ENCODE measurements around the gene MSL1.

Gene MSL1

GRCh38 chr17:40122999-40123810, 1.4 kb downstream of the MSL1 start:
- TF ChIP-seq CTCF (IDR thresholded peaks at IDR 0.05; ENCODE audit: low read depth, low read length, poor library complexity, severe bottlenecking) (no peak), EZH2phosphoT487 (IDR thresholded peaks at IDR 0.05; ENCODE audit: borderline replicate concordance, low read length) (no peak)
- H3K27me3 ChIP-seq (ENCODE audit: control insufficient read depth, low read length): no peaks in the 10 kb centered on the region
- peaks cover 13% of the 10 kb centered on the region for H4K20me1 ChIP-seq (ENCODE audit: control insufficient read depth, insufficient read depth, low read depth, low read length)
- peaks cover 2% of the 10 kb centered on the region; the same call in 1 of the 2 replicates for H3F3A ChIP-seq (ENCODE audit: control insufficient read depth, insufficient read depth)
- H3K4me2 ChIP-seq (ENCODE audit: low read length): peak overlapping the region; percentile 88
- H3K9me2 ChIP-seq (replicated peaks; ENCODE audit: control insufficient read depth, low read length): no peaks in the 10 kb centered on the region
- peaks cover 26% of the 10 kb centered on the region for H3K4me1 ChIP-seq (ENCODE audit: control insufficient read depth, low read length)
- no peaks in the 10 kb centered on the region for H3K9me3 ChIP-seq (ENCODE audit: control insufficient read depth, insufficient read depth, low read length)
- H3K4me3 ChIP-seq (ENCODE audit: low read length): peak overlapping the region; percentile 84
- peak overlapping the region; percentile 60 for H3K27ac ChIP-seq (ENCODE audit: low read depth, low read length)
- H3K36me3 ChIP-seq (ENCODE audit: control insufficient read depth, low read length): peaks cover 65% of the 10 kb centered on the region
- peaks cover 75% of the 10 kb centered on the region for H3K79me2 ChIP-seq (ENCODE audit: control insufficient read depth, low read length)

- Histone ChIP-seq H3K4me1 (ENCODE audit: control insufficient read depth, low read length) (peaks cover 26% of the 10 kb centered on the region), H4K20me1 (ENCODE audit: control insufficient read depth, insufficient read depth, low read depth, low read length) (peaks cover 13% of the 10 kb centered on the region), H3F3A (ENCODE audit: control insufficient read depth, insufficient read depth) (no peaks in the 10 kb centered on the region), H3K4me2 (ENCODE audit: low read length) (peak overlapping the region; percentile 88), H3K4me3 (ENCODE audit: low read length) (peak overlapping the region; percentile 84), H3K27me3 (ENCODE audit: control insufficient read depth, low read length) (no peaks in the 10 kb centered on the region), H3K27ac (ENCODE audit: low read depth, low read length) (no peak overlapping the region), H3K9me2 (replicated peaks; ENCODE audit: control insufficient read depth, low read length) (no peaks in the 10 kb centered on the region), H3K9me3 (ENCODE audit: control insufficient read depth, insufficient read depth, low read length) (no peaks in the 10 kb centered on the region), H3K79me2 (ENCODE audit: control insufficient read depth, low read length) (peaks cover 75% of the 10 kb centered on the region), H3K36me3 (ENCODE audit: control insufficient read depth, low read length) (peaks cover 68% of the 10 kb centered on the region)
- no peak for TF ChIP-seq EZH2phosphoT487 (IDR thresholded peaks at IDR 0.05; ENCODE audit: borderline replicate concordance, low read length)
- no peak for TF ChIP-seq CTCF (IDR thresholded peaks at IDR 0.05; ENCODE audit: low read depth, low read length, poor library complexity, severe bottlenecking)
Measured at GRCh38 chr17:40123811-40124114, 2.0 kb downstream of the MSL1 start.

- Histone ChIP-seq H3K4me2 (ENCODE audit: low read length) (peak overlapping the region; percentile 88), H3K36me3 (ENCODE audit: control insufficient read depth, low read length) (peaks cover 76% of the 10 kb centered on the region), H3K4me1 (ENCODE audit: control insufficient read depth, low read length) (peaks cover 26% of the 10 kb centered on the region), H3K79me2 (ENCODE audit: control insufficient read depth, low read length) (peaks cover 79% of the 10 kb centered on the region), H3K9me3 (ENCODE audit: control insufficient read depth, insufficient read depth, low read length) (no peaks in the 10 kb centered on the region), H3K27me3 (ENCODE audit: control insufficient read depth, low read length) (no peaks in the 10 kb centered on the region), H3K9me2 (replicated peaks; ENCODE audit: control insufficient read depth, low read length) (no peaks in the 10 kb centered on the region), H3F3A (ENCODE audit: control insufficient read depth, insufficient read depth) (no peaks in the 10 kb centered on the region), H3K27ac (ENCODE audit: low read depth, low read length) (no peak overlapping the region), H4K20me1 (ENCODE audit: control insufficient read depth, insufficient read depth, low read depth, low read length) (peaks cover 13% of the 10 kb centered on the region), H3K4me3 (ENCODE audit: low read length) (peak overlapping the region; percentile 84)
- no peak for TF ChIP-seq EZH2phosphoT487 (IDR thresholded peaks at IDR 0.05; ENCODE audit: borderline replicate concordance, low read length)
- TF ChIP-seq CTCF (IDR thresholded peaks at IDR 0.05; ENCODE audit: low read depth, low read length, poor library complexity, severe bottlenecking): no peak
Measured at GRCh38 chr17:40124279-40125141, 2.7 kb downstream of the MSL1 start.

Data from DOHH2 (cell line).